ENCODE data around the gene GAMT. TPM values are rescaled to one million over a fixed set of nuclear protein-coding genes. Genes with fewer than 3 reads are reported as not detected.
A peak's percentile ranks its signal among the peaks of the same experiment; 100 is the strongest.

The GAMT gene
- total RNA-seq, 1 donor: 40.6 TPM

DNA sequence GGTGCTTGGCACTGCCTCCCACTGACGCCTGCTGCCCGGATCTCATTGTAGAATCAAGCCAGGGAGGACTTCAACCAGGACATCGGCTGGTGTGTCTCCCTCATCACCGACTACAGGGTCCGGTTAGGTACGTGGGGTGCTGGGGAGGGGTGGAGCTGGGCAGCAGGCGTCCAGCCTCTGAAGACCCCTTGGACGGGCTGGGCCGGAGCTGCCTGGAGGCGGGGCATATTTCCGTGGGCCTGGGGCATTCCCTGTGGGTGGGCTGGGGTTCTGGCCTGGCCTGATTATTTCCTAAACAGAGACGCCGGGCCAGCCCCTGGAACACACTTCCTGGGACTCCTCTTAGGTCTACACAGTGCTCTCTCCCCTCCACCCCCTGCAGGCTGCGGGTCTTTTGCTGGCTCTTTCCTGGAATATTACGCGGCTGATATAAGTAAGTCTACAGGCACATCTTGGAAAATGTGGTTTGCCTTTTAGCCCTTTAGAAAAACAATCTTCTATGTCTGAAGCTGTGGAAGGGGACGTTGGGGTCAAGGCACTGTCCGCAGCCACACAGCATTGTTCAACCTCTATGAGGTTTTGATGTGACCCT is 32.0 kb downstream of the GAMT start:
- no peak for DNase-seq (ENCODE audit: low read depth)
- H3K4me3 ChIP-seq (ENCODE audit: low read depth, low read length): no peak overlapping the region
- TF ChIP-seq, protein P1, sequence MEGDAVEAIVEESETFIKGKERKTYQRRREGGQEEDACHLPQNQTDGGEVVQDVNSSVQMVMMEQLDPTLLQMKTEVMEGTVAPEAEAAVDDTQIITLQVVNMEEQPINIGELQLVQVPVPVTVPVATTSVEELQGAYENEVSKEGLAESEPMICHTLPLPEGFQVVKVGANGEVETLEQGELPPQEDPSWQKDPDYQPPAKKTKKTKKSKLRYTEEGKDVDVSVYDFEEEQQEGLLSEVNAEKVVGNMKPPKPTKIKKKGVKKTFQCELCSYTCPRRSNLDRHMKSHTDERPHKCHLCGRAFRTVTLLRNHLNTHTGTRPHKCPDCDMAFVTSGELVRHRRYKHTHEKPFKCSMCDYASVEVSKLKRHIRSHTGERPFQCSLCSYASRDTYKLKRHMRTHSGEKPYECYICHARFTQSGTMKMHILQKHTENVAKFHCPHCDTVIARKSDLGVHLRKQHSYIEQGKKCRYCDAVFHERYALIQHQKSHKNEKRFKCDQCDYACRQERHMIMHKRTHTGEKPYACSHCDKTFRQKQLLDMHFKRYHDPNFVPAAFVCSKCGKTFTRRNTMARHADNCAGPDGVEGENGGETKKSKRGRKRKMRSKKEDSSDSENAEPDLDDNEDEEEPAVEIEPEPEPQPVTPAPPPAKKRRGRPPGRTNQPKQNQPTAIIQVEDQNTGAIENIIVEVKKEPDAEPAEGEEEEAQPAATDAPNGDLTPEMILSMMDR (IDR thresholded peaks at IDR 0.05; ENCODE audit: insufficient read depth, low read length): no peak

DNA sequence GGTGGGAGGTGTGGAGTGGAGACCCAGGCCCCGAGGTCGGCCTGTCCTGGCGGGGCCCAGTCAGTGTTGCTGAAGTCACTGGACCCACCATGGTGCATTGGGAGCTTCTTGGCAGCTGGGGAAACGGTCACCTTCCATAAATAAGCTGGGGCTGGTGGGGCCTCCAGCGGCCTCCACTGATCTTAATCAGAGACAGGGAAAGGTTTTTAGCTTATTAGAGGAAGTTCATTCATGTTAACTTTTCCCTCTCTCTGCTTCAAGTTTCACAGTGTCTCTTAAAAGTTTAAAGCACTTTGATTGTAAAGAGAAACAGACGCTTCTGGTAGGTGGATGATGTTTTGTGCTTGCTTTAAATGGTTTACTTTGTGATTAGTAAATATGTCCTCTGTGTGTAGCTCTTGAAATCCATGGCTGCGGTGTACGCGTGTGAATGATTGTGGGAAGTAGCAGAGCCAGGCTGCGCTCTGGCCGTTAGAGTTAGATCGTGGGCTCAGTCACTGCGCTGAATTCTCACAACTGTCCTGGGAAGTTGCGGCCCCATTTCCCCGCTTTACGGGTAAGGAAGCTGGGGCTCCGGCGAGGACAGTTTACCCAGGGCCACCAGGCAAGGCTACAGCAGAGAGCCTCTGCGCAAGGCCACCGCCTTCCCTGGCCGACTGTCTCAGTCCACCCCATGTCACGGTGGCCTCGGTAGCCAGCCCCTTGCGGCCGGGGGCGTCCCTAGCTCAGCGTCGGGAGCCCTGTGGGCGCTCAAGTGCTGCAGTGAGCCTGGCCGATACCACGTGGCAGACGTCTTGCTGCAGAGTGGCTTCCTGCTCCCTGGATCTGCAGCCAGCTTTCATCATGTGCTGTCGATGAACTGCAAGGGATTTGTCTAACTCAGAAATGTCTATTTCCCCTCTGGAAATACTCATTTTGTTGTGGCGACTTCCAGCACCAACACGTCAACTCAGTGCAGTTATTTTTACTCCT is 34.2 kb downstream of the GAMT start:
- no peak for DNase-seq (ENCODE audit: low read depth)
- H3K4me3 ChIP-seq (ENCODE audit: low read depth, low read length): no peak overlapping the region
- TF ChIP-seq, protein P1 (IDR thresholded peaks at IDR 0.05; ENCODE audit: insufficient read depth, low read length): no peak

DNA sequence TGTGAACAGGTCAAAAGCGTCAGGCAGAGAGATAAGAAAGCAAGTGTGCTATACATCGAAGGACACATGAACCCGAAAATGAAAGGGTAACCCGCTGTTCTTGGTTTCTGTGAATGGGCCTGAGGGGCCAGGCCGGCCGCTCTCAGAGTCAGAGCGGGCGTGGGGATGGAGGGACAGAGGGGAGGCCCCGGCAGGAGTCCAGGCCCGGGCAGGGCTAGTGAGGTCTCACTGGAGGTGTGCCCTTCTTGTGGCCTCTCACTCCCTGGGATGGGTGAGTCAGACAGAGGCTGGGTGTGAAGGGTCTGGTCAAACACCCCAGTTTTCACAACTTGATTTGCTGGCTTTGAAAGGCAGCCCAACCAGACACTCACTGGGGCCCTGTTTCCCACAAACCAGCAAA is 35.0 kb downstream of the GAMT start:
- no peak overlapping the region for H3K4me3 ChIP-seq (ENCODE audit: low read depth, low read length)
- DNase-seq (ENCODE audit: low read depth): no peak
- TF ChIP-seq, protein P1 (IDR thresholded peaks at IDR 0.05; ENCODE audit: insufficient read depth, low read length): no peak

DNA sequence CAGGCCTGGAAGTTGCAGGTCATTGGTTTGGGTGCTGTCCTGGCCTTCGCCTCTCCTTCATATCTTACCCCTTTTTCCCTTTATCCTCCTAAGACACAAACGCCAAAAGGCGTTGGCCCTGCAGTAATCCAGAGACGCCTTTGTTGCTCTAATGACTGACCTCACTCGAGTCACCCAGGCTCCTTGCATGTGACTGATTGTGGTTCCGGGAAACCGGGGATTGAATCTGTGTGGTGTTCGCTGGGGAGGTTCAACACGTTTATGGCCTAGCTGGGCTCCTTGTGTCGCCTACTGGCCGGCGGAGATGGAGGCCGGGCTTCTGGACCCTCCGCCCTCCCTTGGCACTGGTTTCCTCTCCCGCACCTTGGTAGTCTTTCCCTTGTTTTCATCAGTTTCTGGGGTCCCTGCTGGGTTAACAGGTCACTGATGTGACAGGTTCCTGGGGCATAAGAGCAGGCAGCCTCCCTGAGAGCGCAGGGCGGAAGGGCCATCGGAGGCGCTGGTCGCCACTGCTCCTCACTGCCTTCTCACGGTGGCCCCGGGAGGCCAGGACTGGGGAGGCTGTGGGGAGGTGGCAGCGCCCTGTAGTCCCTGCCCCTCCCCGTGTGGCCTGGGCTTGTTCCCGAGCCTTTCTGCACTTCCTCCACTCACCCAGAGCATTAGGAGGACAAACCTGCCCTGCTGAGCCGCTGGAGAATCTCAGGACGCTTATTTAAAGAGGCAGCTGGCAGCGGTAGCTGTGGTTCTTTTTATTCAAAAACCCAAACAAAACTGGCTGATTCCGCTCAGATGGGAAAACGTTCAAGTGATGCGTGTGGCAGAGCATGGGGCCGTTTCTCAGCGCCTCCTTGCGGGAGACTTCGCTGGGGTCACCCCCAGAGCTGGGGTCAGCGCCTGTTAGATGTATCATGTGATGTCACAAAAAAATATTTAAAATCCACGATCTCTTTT is 35.7 kb downstream of the GAMT start:
- no peak overlapping the region for H3K4me3 ChIP-seq (ENCODE audit: low read depth, low read length)
- DNase-seq (ENCODE audit: low read depth): no peak
- TF ChIP-seq, protein P1 (IDR thresholded peaks at IDR 0.05; ENCODE audit: insufficient read depth, low read length): no peak

DNA sequence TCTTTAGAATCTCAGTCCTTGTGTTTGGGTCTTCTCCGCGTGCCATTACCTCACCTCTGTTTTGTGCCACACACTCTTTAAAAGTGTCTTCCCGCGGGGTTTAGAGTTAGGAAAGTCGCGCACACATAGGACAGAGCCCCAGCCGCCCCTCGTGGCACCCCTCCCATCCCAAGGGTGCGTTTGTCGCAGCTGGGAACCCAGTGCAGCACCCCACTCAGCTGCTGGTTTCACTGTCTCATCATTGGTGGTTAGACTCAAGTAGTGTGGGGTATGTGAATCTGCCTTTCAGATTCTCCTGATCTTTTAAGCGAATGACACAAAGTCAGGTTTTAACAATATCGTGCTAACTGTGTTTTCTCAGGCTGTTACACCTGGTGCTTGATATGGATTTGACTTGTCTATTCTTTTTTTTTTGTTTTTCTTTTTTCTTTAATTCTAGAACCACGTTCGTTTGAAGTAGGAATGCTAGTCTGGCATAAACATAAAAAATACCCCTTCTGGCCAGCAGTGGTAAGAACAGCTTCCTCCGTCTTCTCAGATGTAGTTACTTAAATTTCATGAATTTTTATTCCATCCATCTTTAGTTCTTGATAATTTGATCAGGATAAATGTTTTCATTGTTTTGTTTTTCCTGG is 37.2 kb downstream of the GAMT start:
- no peak overlapping the region for H3K4me3 ChIP-seq (ENCODE audit: low read depth, low read length)
- DNase-seq (ENCODE audit: low read depth): peak; percentile 24
- TF ChIP-seq, protein P1 (IDR thresholded peaks at IDR 0.05; ENCODE audit: insufficient read depth, low read length): peak; percentile 47

DNA sequence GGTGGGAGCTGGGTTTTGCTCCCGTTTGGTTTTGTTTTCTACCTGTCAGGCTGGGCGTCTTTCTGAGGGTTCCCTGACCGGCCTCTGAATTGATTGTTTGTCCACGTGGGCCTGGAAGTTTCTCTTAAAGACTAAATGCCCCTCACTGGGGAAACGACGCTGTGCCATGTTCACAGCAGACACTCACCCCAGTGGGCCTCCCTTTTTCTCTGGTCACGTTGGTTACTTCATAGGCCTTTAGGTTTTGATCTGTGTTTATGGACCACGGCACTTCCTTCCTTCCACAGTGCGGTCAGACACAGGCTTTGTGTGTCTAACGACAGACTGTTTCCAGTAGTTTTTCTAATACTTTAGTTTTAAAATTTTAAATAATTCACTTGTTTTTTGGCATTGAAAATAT is 37.7 kb downstream of the GAMT start:
- no peak for DNase-seq (ENCODE audit: low read depth)
- H3K4me3 ChIP-seq (ENCODE audit: low read depth, low read length): no peak overlapping the region

More for the DNA sequence above, 37.7 kb downstream of the GAMT start:
- TF ChIP-seq, protein P1 (IDR thresholded peaks at IDR 0.05; ENCODE audit: insufficient read depth, low read length): no peak
